ENCODE results near the gene NPY5R.

NPY5R gene

DNA sequence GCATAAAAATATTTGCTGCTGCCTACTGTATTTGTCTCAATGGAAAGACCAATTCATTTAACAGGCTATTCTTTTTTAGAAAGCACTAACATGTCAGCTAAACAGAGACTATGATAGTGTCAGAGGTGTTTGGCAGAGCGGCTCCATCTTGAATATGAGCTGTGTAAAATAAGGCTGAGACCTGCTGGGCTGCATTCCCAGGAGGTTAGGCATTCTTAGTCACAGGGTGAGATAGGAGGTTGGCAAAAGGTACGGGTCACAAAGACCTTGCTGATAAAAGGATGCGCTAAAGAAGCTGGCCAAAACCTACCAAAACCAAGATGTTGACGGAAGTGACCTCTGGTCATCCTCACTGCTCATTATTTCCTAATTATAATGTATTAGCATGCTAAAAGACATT lies 41.8 kb downstream of the NPY5R start:
- DNase-seq = no peak

DNA sequence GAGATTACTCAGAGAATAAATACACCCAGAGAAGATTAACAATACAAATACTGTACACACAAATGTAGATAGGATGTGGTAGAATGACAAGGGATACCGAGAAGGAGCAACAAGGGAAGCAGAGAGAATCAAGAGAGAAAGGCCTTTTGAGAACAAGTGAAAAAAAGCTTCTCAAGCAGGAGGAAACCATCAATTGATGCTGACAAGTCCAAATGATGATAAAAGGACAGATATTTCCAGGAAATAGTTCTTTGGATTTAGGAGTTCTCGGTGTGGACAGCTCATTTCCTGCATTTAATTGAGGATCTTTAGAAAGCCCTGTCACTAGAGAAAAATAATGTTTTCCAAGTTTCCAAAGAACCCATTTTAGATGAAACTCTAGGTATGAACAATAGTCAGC lies 48.1 kb downstream of the NPY5R start:
- DNase-seq = no peak

DNA sequence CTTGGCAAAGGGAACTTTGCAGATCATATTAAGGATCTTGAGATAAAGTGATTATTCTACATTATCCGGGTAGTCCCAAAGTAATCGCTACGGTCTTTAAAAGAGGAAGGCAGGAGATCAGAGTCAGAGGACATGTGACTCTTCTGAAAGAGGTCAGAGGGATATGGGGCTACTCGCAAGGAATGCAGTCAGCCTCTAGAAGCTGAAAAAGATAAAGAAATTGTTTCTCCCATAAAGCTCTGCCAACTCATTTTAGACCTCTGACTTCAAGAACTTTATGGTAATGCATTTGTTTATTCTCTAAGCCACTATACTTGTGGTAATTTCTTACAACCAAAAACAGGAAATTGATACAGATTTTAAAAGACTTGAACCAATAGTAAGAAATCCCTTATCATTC lies 48.6 kb downstream of the NPY5R start:
- no peak for DNase-seq

DNA sequence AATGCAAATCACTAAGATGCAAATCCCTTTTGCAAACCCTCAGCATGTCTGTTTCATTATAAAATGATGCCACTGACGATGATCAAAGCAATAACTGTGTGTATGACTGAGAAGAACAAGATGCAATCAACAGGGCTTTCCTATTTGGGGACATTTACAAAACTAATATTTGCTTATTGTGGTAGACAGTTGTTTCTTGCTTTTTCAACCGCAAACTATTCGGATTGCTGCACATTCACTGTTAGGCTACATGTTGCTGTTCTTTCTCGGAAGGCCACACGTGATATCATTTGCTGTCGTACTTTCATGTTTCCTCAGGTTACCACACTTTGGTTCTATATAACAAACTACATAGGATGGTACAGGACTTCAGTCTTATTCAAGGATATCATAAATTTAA lies 49.8 kb downstream of the NPY5R start:
- no peak for DNase-seq

DNA sequence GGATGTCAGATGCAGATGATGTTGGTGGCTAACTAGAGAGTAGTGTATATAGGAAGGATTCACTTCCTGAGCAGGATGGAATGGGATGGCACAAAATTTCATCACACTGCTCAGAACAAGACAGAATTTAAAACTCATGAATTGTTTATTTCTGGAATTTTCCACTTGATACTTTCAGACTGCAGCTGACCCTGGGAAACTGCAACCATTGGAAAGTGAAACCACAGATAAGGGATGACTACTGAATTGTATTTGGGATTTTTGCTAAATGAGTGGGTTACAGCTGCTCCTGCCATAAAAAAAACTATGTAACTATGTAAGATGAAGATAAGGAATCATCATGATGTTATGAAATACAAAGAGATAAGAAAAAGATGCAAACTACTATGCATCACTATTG lies 51.4 kb downstream of the NPY5R start:
- DNase-seq = no peak

DNA sequence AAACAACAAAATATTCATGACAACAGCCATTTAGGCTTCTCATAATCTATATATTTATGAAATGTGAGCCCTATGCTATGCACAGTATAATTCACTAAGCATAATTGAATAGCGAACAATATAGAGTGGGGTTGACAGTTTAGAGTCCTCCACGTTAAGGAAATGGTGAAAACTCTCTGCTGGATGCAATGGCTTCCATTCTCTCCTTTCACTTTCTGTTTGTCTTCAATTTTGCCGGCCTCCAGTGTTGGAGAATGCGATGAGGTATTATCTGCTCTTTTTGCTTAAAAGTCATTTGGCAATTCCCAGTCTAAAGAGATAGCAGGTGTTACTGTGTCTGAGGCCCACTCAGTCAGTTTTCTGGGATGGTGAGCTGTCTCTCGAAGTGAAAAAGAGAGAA lies 52.1 kb downstream of the NPY5R start:
- no peak for DNase-seq

DNA sequence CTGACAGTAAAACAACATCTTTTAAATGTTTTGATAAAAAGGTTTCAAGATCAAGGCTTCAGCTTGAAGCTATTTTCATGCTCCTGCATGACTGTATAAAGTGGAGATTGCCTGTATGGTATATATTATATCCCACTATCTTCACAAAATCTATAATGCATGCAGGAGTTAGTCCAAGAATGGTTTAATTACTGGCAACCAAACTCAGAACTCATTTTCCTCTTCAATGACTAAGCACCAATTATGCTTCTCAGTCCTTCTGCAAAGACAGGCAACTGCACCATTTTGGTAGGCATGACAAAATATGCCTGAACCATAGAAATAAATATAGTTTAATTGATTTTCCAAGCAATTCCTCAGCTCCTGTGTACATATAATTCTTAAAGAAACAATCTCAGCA lies 54.5 kb downstream of the NPY5R start:
- no peak for DNase-seq

DNA sequence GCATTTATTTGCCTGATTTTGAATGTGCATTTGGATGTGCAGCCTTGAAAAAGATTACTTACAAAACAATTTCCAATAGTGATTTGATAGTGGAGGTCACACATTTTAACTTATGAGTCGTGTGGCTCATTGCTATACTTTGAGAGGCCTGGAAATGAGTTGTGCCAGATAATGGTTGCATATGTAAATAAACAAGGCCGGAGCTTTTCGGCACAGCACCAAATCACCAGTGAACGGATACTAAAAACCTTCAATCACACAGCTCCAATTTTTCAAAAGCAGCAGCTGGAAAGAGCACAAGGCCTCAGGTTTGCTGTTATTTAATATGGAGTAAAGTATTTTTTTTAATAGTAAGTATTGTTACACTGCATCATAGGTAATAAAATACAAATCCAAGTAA lies 57.2 kb downstream of the NPY5R start:
- no peak for DNase-seq

Data from fibroblast of skin of right biceps (primary cell).